B cell (primary cell): ENCODE results near the gene WBP1L. TPM values are rescaled to one million over a fixed set of nuclear protein-coding genes. Genes with fewer than 3 reads are reported as not detected.

Experiments used
- ATAC-seq: fragments of 200-7000 bp; cut with Tn5 transposase; one replicate; pipeline ENCODE4 v1.10.0; 2021; ENCODE audit warnings: low read depth, mild to moderate bottlenecking, moderate number of reproducible peaks, moderate library complexity
- CTCF ChIA-PET: fragments of 350-600 bp; sonication (Branson Sonifier 250); formaldehyde crosslinking; loops from one replicate; lab custom pipeline; 2021; ENCODE audit warnings: antibody characterized with exemption, inconsistent platforms; lab: Charles Lee
- POLR2A ChIA-PET: fragments of 350-600 bp; sonication (Branson Sonifier 250); formaldehyde crosslinking; loops from one replicate; lab custom pipeline; 2021; ENCODE audit warnings: antibody characterized with exemption; lab: Charles Lee
- DNase-seq: peaks from one replicate; pipeline ENCODE4 v3.0.0; 2013
- H2AFZ ChIP-seq: 2 replicates; pipeline ENCODE4 v1.6.1; 2012; ENCODE audit warnings: mild to moderate bottlenecking, low read depth, low read length; ENCODE audit not compliant: insufficient read depth, poor library complexity, severe bottlenecking
- H3K27ac ChIP-seq, 2 donors: 1 replicate in 1 of 2; 2 replicates in 1 of 2; pipeline ENCODE4 v1.5.1; 2012 to 2013; ENCODE audit warnings: low read length in 2 of 2, mild to moderate bottlenecking in 2 of 2, moderate library complexity in 1 of 2
- H3K27me3 ChIP-seq, 4 experiments: fragments of 200-600 bp in 1 of 4; sonication (generic) in 1 of 4; replicated peaks in 1 of 4; 1 replicate in 2 of 4; 2 replicates in 2 of 4; pipeline versions ENCODE4 v1.6.1 to v1.7.0; 2013 to 2016; ENCODE audit warnings: low read length in 3 of 4, mild to moderate bottlenecking in 2 of 4, mixed read lengths in 1 of 4, moderate library complexity in 1 of 4; ENCODE audit not compliant: insufficient read depth in 4 of 4, control insufficient read depth in 3 of 4; ENCODE audit errors: control extremely low read depth in 1 of 4
- H3K36me3 ChIP-seq, 2 experiments: replicated peaks in 1 of 2; 1 replicate in 1 of 2; 2 replicates in 1 of 2; pipeline versions ENCODE4 v1.6.1 to v1.7.1; 2013; ENCODE audit warnings: low read length in 1 of 2; ENCODE audit not compliant: insufficient read depth in 2 of 2, control insufficient read depth in 1 of 2; ENCODE audit errors: control extremely low read depth in 1 of 2, extremely low read depth in 1 of 2
- H3K4me1 ChIP-seq, 2 donors: fragments of 200-600 bp in 1 of 2; sonication (generic) in 1 of 2; 1 replicate in 1 of 2; 2 replicates in 1 of 2; pipeline versions ENCODE4 v1.5.1 to v1.6.1; 2013 to 2017; ENCODE audit warnings: low read length in 2 of 2; ENCODE audit not compliant: control insufficient read depth in 2 of 2, insufficient read depth in 2 of 2
- H3K4me2 ChIP-seq: replicated peaks from 2 replicates; pipeline ENCODE3; 2012; ENCODE audit warnings: mild to moderate bottlenecking, low read depth, low read length; ENCODE audit not compliant: poor library complexity, severe bottlenecking
- H3K4me3 ChIP-seq, 5 experiments: fragments of 200-600 bp in 1 of 5; sonication (generic) in 1 of 5; 1 replicate in 3 of 5; 2 replicates in 2 of 5; pipeline versions ENCODE4 v1.5.1 to v1.7.0; 2011 to 2016; ENCODE audit warnings: low read length in 4 of 5, mild to moderate bottlenecking in 4 of 5, low read depth in 2 of 5, control low read depth in 1 of 5, moderate library complexity in 1 of 5; ENCODE audit not compliant: insufficient read depth in 1 of 5; ENCODE audit errors: control extremely low read depth in 1 of 5, extremely low read depth in 1 of 5
- H3K79me2 ChIP-seq: fragments of 200-600 bp; sonication (generic); one replicate; pipeline ENCODE4 v1.6.0; 2016; ENCODE audit warnings: low read length; ENCODE audit not compliant: control insufficient read depth, insufficient read depth
- H3K9ac ChIP-seq: fragments of 200-600 bp; sonication (generic); 2 replicates; pipeline ENCODE4 v1.6.1; 2017; ENCODE audit warnings: mild to moderate bottlenecking, low read length, moderate library complexity
- H3K9me3 ChIP-seq, 3 donors: one replicate each; pipeline versions ENCODE4 v1.6.1 to v1.7.1; 2013; ENCODE audit warnings: low read length in 2 of 3; ENCODE audit not compliant: control insufficient read depth in 2 of 3, insufficient read depth in 1 of 3; ENCODE audit errors: control extremely low read depth in 1 of 3
- H4K20me1 ChIP-seq: 2 replicates; pipeline ENCODE4 v1.6.0; 2012; ENCODE audit warnings: mild to moderate bottlenecking, low read length; ENCODE audit not compliant: insufficient read depth, control insufficient read depth, poor library complexity, severe bottlenecking
- H3K27ac Mint-ChIP-seq: one replicate; pipeline ENCODE4 v1.8.0; 2021; ENCODE audit warnings: mixed read lengths
- H3K27me3 Mint-ChIP-seq: one replicate; pipeline ENCODE4 v1.8.0; 2021; ENCODE audit warnings: mixed read lengths
- H3K4me1 Mint-ChIP-seq: one replicate; pipeline ENCODE4 v1.8.0; 2021; ENCODE audit warnings: mixed read lengths
- H3K4me3 Mint-ChIP-seq: one replicate; pipeline ENCODE4 v1.8.0; 2021; ENCODE audit warnings: mixed read lengths
- H3K9me3 Mint-ChIP-seq: one replicate; pipeline ENCODE4 v1.8.0; 2022; ENCODE audit warnings: mixed read lengths; ENCODE audit not compliant: insufficient read depth
- CTCF ChIP-seq: fragments of 200-600 bp; IDR thresholded peaks from one replicate; pipeline ENCODE4 v1.8.0; 2022; ENCODE audit warnings: antibody characterized with exemption, mild to moderate bottlenecking
- EZH2 ChIP-seq: IDR thresholded peaks from 2 replicates; pipeline ENCODE4 v1.6.1; 2012; ENCODE audit warnings: borderline replicate concordance, low read depth, mild to moderate bottlenecking, moderate library complexity, low read length; ENCODE audit not compliant: insufficient read depth, poor library complexity, severe bottlenecking
- WGBS: methylation state at CpG from one replicate; pipeline ENCODE4 v1.1.5; 2013; ENCODE audit warnings: missing lambda C conversion rate; ENCODE audit not compliant: insufficient coverage; 5-methylcytosine and 5-hydroxymethylcytosine counted together
- intact Hi-C: fragments of 100-400 bp; cut with micrococcal nuclease; formaldehyde crosslinking; loops from one replicate; pipeline ENCODE4 v1.10.0; 2022
- polyA plus RNA-seq: library from polyadenylated mRNA; depleted of rRNA; stranded (reverse); fragments of >200 nt; gene quantifications from 2 replicates; pipeline ENCODE4 v1.2.3, GENCODE V29; 2012
- total RNA-seq, 2 donors: library from RNA; stranded (reverse); fragments of 120-200 nt in 1 of 2; gene quantifications; 1 replicate in 1 of 2; 2 replicates in 1 of 2; pipeline versions ENCODE4 v1.2.3 to v1.2.4, GENCODE V29; 2013 to 2022

WBP1L gene
- total and polyA plus RNA-seq, 2 donors (not counting 1 experiment from before 2014, with no cell fraction given): 14.3 to 43.2 TPM

DNA sequence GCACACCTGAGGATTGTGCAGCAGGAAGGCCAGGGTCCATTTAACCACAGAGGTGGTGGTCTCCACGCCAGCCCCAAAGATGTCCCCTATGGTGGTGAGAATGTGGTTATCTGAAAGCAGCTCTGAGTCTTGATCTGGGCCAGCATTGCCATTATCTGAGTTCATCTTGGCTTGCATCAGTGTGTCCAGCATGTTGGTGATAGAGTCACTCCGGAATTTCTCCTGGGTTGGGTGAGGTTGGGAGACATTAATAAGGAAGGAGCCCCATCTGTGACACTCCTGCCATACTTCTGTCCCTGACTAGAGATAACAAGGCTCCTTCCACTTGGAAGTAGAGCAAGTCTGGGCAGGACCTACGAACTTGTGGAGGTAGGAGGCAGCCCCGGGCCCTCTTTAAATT lies 89.2 kb downstream of the WBP1L start:
- no peaks in the 10 kb centered on the region for H3K36me3 ChIP-seq
- intact Hi-C loops: loop anchor here (10.0 kb wide), 1 partner anchor 652 kb away; no protein-coding TSS in a partner anchor
- Mint-ChIP-seq H3K9me3 (peaks cover 4% of the 10 kb centered on the region), H3K4me3 (no peak overlapping the region), H3K4me1 (peaks cover 2% of the 10 kb centered on the region), H3K27me3 (no peaks in the 10 kb centered on the region), H3K27ac (no peak overlapping the region)
- no peak for ATAC-seq
- H3K4me1 ChIP-seq: peaks cover 0 to 4% of the 10 kb centered on the region in 2 donors
- no peak overlapping the region for H2AFZ ChIP-seq
- H3K4me3 ChIP-seq: no peak overlapping the region
- peaks cover 0 to 12% (median 0%) of the 10 kb centered on the region in 3 donors for H3K9me3 ChIP-seq
- WGBS: 90% methylated on average over 3 of the region's 4 CpGs
- POLR2A ChIA-PET: no interaction called here
- no peak for DNase-seq
- CTCF ChIA-PET: interaction anchor here (0.5 to 5.2 kb wide), 6 partner anchors 12 to 501 kb away, joined by 3 to 54 read pairs (median 4); no protein-coding TSS in a partner anchor
- no peak for TF ChIP-seq CTCF
- no peak for TF ChIP-seq EZH2
- H3K4me2 ChIP-seq: no peak overlapping the region
- peaks cover 0 to 11% (median 2%) of the 10 kb centered on the region in 4 experiments for H3K27me3 ChIP-seq
- no peak overlapping the region for H3K27ac ChIP-seq
- H4K20me1 ChIP-seq: no peaks in the 10 kb centered on the region
- H3K79me2 ChIP-seq: no peaks in the 10 kb centered on the region
- H3K9ac ChIP-seq: no peak overlapping the region

GRCh38 chr10:102834143-102834542 lies 90.4 kb downstream of the WBP1L start:
- Mint-ChIP-seq H3K27ac (no peak overlapping the region), H3K27me3 (no peaks in the 10 kb centered on the region), H3K9me3 (peaks cover 9% of the 10 kb centered on the region), H3K4me1 (peaks cover 2% of the 10 kb centered on the region), H3K4me3 (no peak overlapping the region)
- TF ChIP-seq EZH2: no peak
- no peak for TF ChIP-seq CTCF
- ChIA-PET CTCF (interaction anchor here (0.7 to 5.2 kb wide), 12 partner anchors 9 to 590 kb away, joined by 3 to 54 read pairs (median 4); no protein-coding TSS in a partner anchor), POLR2A (no interaction called here)
- ATAC-seq (no peak), DNase-seq (no peak)
- 83% methylated on average over 1 of the region's 9 CpGs for WGBS
- no peak overlapping the region for H3K9ac ChIP-seq
- H3K4me2 ChIP-seq: no peak overlapping the region
- H3K27ac ChIP-seq: no peak overlapping the region
- no peak overlapping the region for H3K4me3 ChIP-seq
- H4K20me1 ChIP-seq: no peaks in the 10 kb centered on the region
- H2AFZ ChIP-seq: no peak overlapping the region
- H3K36me3 ChIP-seq: no peaks in the 10 kb centered on the region
- intact Hi-C loops: loop anchor here (10.0 kb wide), 1 partner anchor 651 kb away; no protein-coding TSS in a partner anchor
- peaks cover 0 to 11% (median 2%) of the 10 kb centered on the region in 4 experiments for H3K27me3 ChIP-seq
- H3K79me2 ChIP-seq: no peaks in the 10 kb centered on the region
- H3K4me1 ChIP-seq: peaks cover 0 to 4% of the 10 kb centered on the region in 2 donors
- H3K9me3 ChIP-seq: peaks cover 0 to 17% (median 3%) of the 10 kb centered on the region in 3 donors
